GM06990 (cell line): Measurements from ENCODE around the gene DNPH1.

Experiments used
- DNase-seq: peaks from one replicate; pipeline ENCODE4 v3.0.0-alpha.2; 2011; ENCODE audit not compliant: insufficient read length; ENCODE audit errors: extremely low read depth
- H3K27me3 ChIP-seq: replicated peaks from 2 replicates; pipeline ENCODE4 v1.6.0; 2011; ENCODE audit warnings: low read length; ENCODE audit not compliant: control insufficient read depth, insufficient read depth
- H3K36me3 ChIP-seq: 2 replicates; pipeline ENCODE4 v1.5.1; 2011; ENCODE audit warnings: low read length; ENCODE audit not compliant: control insufficient read depth, insufficient read depth
- H3K4me3 ChIP-seq: replicated peaks from 2 replicates; pipeline ENCODE4 v1.5.1; 2011; ENCODE audit warnings: low read depth, mild to moderate bottlenecking, control low read depth, low read length
- TF ChIP-seq, protein P1 (sequence below): IDR thresholded peaks from 2 replicates; pipeline ENCODE4 v1.5.1; 2011; ENCODE audit warnings: low read length, control low read depth, mild to moderate bottlenecking, inconsistent platforms; ENCODE audit not compliant: insufficient read depth, poor library complexity, severe bottlenecking

DNPH1 gene

DNA sequence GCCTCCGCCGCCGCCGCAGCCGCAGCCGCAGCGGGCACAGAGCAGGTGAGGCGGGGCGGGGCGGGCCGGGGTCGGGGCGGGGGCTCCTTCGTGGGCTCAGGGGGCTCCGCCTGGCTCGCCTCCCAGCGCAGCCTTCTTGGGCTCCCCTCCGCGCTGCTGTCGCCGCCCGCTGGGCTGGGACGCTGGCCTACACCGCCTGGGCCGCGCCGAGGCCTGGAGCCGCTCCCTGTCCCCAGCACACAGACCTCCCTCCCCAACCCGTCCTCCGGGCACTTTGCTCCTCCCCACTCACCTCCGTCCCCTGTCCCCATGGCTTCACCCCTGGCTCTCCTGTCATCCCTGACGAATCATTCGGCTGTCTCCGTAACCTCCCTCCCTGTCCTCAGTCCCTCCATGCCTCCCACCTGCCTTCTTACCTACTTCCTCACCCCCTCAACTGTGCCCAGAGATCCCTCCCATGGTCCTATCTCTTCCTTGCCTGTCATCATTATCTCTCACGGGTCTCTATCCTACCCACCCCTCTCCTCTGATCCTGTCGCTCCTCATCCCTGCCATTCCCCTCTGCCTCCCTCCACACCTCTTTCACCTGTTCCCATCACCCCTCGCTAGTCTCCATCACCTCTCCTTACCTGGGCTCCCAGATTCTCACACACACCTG is 14.5 kb upstream of the DNPH1 start:
- DNase-seq: no peak
- Histone ChIP-seq H3K27me3 (peaks cover 2% of the 10 kb centered on the region), H3K4me3 (no peak overlapping the region), H3K36me3 (no peaks in the 10 kb centered on the region)
- TF ChIP-seq, protein P1, sequence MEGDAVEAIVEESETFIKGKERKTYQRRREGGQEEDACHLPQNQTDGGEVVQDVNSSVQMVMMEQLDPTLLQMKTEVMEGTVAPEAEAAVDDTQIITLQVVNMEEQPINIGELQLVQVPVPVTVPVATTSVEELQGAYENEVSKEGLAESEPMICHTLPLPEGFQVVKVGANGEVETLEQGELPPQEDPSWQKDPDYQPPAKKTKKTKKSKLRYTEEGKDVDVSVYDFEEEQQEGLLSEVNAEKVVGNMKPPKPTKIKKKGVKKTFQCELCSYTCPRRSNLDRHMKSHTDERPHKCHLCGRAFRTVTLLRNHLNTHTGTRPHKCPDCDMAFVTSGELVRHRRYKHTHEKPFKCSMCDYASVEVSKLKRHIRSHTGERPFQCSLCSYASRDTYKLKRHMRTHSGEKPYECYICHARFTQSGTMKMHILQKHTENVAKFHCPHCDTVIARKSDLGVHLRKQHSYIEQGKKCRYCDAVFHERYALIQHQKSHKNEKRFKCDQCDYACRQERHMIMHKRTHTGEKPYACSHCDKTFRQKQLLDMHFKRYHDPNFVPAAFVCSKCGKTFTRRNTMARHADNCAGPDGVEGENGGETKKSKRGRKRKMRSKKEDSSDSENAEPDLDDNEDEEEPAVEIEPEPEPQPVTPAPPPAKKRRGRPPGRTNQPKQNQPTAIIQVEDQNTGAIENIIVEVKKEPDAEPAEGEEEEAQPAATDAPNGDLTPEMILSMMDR: no peak

DNA sequence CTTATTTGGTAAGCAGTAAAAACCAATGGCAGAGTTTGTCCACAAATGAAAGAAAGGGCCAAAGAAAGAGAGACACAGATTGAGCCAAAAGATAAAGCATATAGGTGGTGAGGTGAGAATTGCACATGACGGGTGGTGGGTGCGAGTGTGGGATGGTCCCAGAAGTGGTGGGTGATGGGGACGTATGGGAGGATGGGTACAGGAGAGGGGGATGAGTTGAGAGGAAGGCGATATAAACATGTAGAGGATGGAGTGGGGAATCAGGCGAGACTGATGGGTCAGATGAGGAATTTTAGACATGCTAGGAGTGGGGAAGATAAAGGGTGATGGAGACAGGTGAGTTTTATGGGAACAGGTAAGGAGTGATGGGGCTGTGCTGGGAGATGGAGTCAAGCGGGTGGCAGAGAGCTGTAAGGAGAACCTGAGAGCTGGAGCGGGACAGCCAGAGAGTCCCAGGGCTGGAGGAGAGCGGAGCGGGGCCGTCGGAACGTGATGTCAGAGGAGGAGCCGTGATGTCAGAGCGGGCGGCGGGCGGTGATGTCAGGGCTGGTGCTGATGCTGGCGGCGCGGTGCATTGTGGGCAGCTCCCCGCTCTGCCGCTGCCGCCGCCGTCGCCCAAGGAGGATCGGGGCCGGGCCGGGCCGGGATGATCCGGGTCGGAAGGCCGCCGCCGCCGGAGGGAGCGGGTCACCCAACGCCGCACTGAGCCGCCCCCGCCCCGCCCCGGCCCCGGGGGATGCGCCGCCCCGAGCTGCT is 13.8 kb upstream of the DNPH1 start, which contains the start of gene TTBK1:
Gene TTBK1, plus strand, starts transcription at position 574 of the 756 bp plus-strand sequence. CDS start 3,180 bp downstream, outside the sequence.
- no peak for DNase-seq
- TF ChIP-seq, protein P1: no peak
- no peak within 1 kb of the TSS for H3K4me3 ChIP-seq
- H3K27me3 ChIP-seq: peaks cover 2% of the 10 kb centered on the region
- H3K36me3 ChIP-seq: no peaks in the 10 kb centered on the region

- peaks cover 2% of the 10 kb centered on the region for H3K27me3 ChIP-seq
- TF ChIP-seq, protein P1: no peak
- no peaks in the 10 kb centered on the region for H3K36me3 ChIP-seq
- no peak for DNase-seq
- no peak overlapping the region for H3K4me3 ChIP-seq
Measured at GRCh38 chr6:43241446-43241845, 12.2 kb upstream of the DNPH1 start.

- TF ChIP-seq, protein P1: no peak
- Histone ChIP-seq H3K36me3 (no peaks in the 10 kb centered on the region), H3K27me3 (peaks cover 2% of the 10 kb centered on the region), H3K4me3 (no peak overlapping the region)
- no peak for DNase-seq
Measured at GRCh38 chr6:43240950-43241349, 11.7 kb upstream of the DNPH1 start.

GRCh38 chr6:43239054-43239453 is 9.8 kb upstream of the DNPH1 start:
- no peak for DNase-seq
- Histone ChIP-seq H3K36me3 (no peaks in the 10 kb centered on the region), H3K4me3 (no peak overlapping the region), H3K27me3 (peaks cover 2% of the 10 kb centered on the region)
- TF ChIP-seq, protein P1: no peak
